ENCODE data around the gene PLTP.
"Not testable (repeated sequence)": the region's sequence is repeated elsewhere in the genome, so short reads cannot be mapped to it uniquely, and the experiment has no call there.

The PLTP gene, protein sequence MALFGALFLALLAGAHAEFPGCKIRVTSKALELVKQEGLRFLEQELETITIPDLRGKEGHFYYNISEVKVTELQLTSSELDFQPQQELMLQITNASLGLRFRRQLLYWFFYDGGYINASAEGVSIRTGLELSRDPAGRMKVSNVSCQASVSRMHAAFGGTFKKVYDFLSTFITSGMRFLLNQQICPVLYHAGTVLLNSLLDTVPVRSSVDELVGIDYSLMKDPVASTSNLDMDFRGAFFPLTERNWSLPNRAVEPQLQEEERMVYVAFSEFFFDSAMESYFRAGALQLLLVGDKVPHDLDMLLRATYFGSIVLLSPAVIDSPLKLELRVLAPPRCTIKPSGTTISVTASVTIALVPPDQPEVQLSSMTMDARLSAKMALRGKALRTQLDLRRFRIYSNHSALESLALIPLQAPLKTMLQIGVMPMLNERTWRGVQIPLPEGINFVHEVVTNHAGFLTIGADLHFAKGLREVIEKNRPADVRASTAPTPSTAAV

GRCh38 chr20:45911486-45912343, at the start of gene PLTP:
Gene PLTP (minus strand): TSS chr20:45912155. CDS start chr20:45911452, 703 bp downstream.
- peak; percentile 34 for DNase-seq

DNA sequence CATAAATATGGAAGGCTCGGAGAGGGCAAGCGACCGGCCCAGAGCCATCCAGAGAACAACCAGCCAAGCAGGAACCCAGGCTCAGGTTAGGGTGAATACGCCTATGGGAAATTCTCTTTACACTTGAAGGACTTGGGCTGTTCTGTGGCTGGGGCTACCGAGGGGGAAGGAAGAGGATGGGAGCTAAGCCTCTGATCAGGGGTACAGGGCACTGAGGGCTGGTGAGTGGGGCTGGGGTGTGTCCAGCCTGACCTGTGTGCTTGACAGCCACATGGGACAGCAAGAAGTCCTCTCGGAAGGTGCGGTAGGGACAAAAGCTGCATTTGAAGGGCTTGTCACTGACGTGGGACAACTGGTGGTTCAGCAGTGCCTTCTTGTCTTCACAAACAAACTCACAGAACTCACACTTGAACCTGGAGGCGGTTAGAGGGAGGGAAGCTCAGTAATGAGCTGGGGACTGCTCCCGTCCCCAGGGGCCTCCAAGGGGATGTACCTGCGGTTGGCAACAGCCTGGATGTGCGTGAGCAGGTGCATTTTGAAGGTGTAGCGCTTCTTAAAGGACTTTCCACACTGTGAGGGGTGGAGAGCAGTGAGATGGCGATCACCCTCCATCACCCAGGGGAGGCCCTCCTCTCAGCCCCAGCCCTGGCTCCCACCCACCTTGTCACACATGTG, 48.1 kb upstream of the PLTP start:
- DNase-seq = no peak

DNA sequence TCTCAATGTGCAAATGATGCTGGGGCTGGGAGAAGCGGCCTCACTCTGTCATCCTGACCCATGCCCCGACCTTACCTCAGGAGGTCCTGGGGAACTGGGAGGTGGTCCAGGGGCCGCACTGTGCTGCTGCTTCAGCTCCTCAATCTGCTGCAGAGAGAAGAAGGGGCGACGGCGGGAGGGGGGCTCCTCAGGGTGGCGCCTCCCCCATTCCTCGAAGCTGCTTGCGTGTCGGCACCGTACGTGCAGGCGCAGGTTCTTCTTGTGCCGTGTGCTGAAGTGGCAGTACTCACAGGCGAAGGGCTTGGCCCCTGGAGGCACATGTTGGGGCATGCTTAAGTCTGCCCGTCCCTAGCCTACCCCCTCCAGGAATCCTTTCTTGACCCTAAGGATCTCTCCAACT, 47.2 kb upstream of the PLTP start:
- no peak for DNase-seq

GRCh38 chr20:45958593-45958992, 46.6 kb upstream of the PLTP start:
- DNase-seq = no peak

- DNase-seq = no peak
Observed at GRCh38 chr20:45957021-45957941, 45.3 kb upstream of the PLTP start.

GRCh38 chr20:45956326-45956725, 44.4 kb upstream of the PLTP start:
- DNase-seq = not testable (repeated sequence)

DNA sequence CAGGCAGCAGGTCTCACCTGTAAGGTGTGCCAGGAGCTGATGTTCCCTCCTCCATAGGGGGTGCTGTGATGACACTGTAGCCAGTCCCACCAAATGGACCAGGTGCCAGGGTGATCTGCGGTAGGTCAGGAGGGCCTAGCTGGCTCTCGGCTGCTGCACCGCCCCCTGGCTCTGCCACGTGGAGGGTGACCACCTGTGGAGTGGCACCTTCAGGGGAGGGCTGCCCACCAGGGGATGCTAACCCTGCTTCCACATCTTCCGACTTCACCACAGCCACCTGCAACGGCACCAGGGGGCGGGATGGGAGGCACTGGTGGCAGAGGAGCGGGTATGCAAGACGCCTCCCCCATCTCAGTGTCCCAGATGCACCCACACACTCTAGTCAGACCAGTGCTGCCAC, 41.7 kb upstream of the PLTP start:
- no peak for DNase-seq

GRCh38 chr20:45952861-45953260, 40.9 kb upstream of the PLTP start:
- DNase-seq = no peak

GRCh38 chr20:45951925-45952834, 40.2 kb upstream of the PLTP start:
- DNase-seq = no peak

DNA sequence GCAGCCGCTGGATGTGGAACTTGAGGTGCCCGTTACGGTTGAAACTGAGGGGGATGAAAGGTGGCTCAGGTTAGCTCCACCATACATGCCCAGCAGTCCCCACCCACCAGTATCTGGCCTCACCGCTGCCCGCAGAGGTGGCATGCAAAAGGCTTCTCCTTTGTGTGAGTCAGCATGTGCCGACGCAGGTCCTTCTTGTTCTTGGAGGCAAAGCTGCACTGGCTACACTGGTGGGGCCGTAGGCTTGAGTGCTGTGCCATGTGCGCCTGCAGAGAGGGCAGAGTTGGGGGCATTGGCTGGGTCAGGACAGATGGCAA, 38.3 kb upstream of the PLTP start:
- DNase-seq = no peak

GRCh38 chr20:45949542-45950329, 37.8 kb upstream of the PLTP start:
- DNase-seq = no peak

- no peak for DNase-seq
Observed at GRCh38 chr20:45948742-45949541, 37.0 kb upstream of the PLTP start.

DNA sequence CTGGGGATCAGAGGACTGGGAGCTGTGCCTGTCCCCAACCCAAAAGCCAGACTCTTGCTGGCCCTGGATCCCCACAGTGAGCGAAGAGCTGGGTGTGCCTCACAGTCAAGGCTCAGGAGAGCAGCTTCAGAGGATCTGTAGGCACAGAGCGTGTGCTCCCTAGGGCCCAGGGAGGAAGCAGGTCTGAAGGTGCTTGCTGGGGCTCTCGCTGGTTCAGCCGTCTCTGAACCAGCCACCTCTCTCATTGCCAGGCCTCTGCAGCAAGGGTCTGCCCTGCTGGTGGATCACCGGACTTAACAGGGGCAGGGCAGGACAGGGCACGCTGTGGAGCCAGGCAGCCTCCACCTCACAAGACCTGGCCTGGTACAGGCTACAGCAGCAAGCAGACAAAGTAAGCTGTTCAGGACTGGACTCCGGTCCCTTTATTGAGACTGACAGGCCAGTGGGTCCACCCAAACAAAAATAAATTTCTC, 36.3 kb upstream of the PLTP start:
- no peak for DNase-seq

- no peak for DNase-seq
Observed at GRCh38 chr20:45947110-45947866, 35.3 kb upstream of the PLTP start.

DNA sequence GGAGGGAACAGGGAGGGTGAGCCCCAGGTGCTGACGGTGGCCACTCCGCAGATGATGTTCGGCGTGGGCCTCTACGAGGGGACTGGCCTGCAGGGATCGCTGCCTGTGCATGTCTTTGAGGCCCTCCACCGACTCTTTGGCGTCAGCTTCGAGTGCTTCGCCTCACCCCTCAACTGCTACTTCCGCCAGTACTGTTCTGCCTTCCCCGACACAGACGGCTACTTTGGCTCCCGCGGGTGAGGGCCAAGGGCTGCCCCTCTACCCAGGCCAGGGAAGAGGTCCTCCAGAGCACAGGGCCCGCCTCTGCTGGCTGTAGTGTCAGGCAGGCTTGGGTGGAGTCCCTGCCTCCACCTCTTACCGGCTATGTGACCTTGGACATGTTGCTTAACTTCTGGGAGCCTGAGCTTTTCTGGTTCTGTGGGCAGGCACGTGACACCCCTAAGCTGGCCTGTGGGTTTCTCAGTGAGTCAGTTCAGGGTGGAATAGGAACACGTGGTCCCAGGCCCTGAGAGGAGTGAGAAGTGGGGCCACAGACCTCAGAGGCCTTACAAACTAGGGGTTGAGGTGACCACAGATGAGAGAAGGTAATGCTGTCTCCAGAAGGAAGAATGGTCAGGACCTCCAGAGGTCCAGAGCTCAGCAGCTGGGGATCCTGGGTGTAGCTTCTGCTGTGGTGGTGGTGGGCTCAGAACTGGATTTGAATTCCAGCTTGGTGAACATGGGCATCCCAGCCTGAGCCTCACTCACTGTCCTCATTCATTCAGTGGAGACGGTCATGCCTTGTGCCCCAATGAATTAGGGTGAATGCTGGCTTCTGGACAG, 34.4 kb upstream of the PLTP start:
- DNase-seq = no peak

- DNase-seq = no peak
Observed at GRCh38 chr20:45945678-45946148, 33.8 kb upstream of the PLTP start.

- DNase-seq = no peak
Observed at GRCh38 chr20:45944965-45945677, 33.2 kb upstream of the PLTP start.
